C1 segment of cervical spinal cord (tissue), 14 donors: Measurements from ENCODE around the gene ARL16.

ENCODE experiments used
- DNase-seq, 14 donors: peaks; one replicate each; lab custom pipeline; 2025; lab: John Stamatoyannopoulos, UW

Gene ARL16

GRCh38 chr17:81713004-81713555 lies 29.5 kb upstream of the ARL16 start:
- DNase-seq: peak in 1 of 14 donors; percentile 23

GRCh38 chr17:81712468-81713003 lies 28.9 kb upstream of the ARL16 start:
- DNase-seq: peak in 1 of 14 donors; percentile 29

- peak in 12 of 14 donors; percentile 40 to 84 (median 66) for DNase-seq
These were observed 28.3 kb upstream of the ARL16 start, which contains the start of gene SLC25A10 for GRCh38 chr17:81711814-81712467. Gene SLC25A10 (plus strand): TSS chr17:81712284. CDS start chr17:81712427, 143 bp downstream.

GRCh38 chr17:81710514-81711308 lies 27.1 kb upstream of the ARL16 start:
- DNase-seq: peak in 1 of 14 donors; percentile 65

- no peak for DNase-seq
These were observed 25.2 kb upstream of the ARL16 start for GRCh38 chr17:81708739-81709185.

- no peak for DNase-seq
These were observed 24.4 kb upstream of the ARL16 start for GRCh38 chr17:81707725-81708646.

- DNase-seq: no peak
These were observed 23.4 kb upstream of the ARL16 start for GRCh38 chr17:81706757-81707624.

GRCh38 chr17:81706232-81706611 lies 22.6 kb upstream of the ARL16 start:
- no peak for DNase-seq

GRCh38 chr17:81705518-81706231 lies 22.1 kb upstream of the ARL16 start:
- no peak for DNase-seq

GRCh38 chr17:81703747-81704654 lies 20.4 kb upstream of the ARL16 start:
- no peak for DNase-seq

- DNase-seq: peak; percentile 46 to 93 (median 88)
These were observed 19.5 kb upstream of the ARL16 start, which contains the start of gene MRPL12 for GRCh38 chr17:81702934-81703746. Gene MRPL12 (plus strand): TSS chr17:81703367. CDS start chr17:81703502, 135 bp downstream.

GRCh38 chr17:81701288-81702071 lies 17.9 kb upstream of the ARL16 start:
- no peak for DNase-seq

- DNase-seq: no peak
These were observed 17.0 kb upstream of the ARL16 start for GRCh38 chr17:81700353-81701287.

- DNase-seq: no peak
These were observed 13.9 kb upstream of the ARL16 start for GRCh38 chr17:81697261-81698044.
